Mesothelial cell of epicardium (in vitro differentiated cells): ENCODE measurements around the gene HUS1. TPM values are rescaled to one million over a fixed set of nuclear protein-coding genes. Genes with fewer than 3 reads are reported as not detected.

ENCODE experiments used
- DNase-seq, 2 experiments: peaks; one replicate each; pipeline ENCODE4 v3.0.0; 2021; ENCODE audit warnings: low spot score in 2 of 2; ENCODE audit not compliant: unreplicated experiment in 2 of 2
- H3K27ac Mint-ChIP-seq: 2 replicates; pipeline ENCODE4 v1.8.0; 2021; ENCODE audit warnings: mixed read lengths
- H3K27me3 Mint-ChIP-seq: 2 replicates; pipeline ENCODE4 v1.8.0; 2021; ENCODE audit warnings: low read depth, mixed read lengths
- H3K36me3 Mint-ChIP-seq: 2 replicates; pipeline ENCODE4 v1.8.0; 2021; ENCODE audit warnings: mixed read lengths
- H3K4me1 Mint-ChIP-seq: 2 replicates; pipeline ENCODE4 v1.8.0; 2021; ENCODE audit warnings: mixed read lengths
- H3K4me3 Mint-ChIP-seq: 2 replicates; pipeline ENCODE4 v1.8.0; 2021; ENCODE audit warnings: mild to moderate bottlenecking, moderate library complexity, mixed read lengths
- H3K9me3 Mint-ChIP-seq: 2 replicates; pipeline ENCODE4 v1.8.0; 2021; ENCODE audit warnings: mixed read lengths
- total RNA-seq: library from RNA; stranded (reverse); gene quantifications from 3 replicates; pipeline ENCODE4 v1.2.1, GENCODE V29; 2021
- TF ChIP-seq, protein P1 (sequence below): fragments of 200-600 bp; sonication (generic); IDR thresholded peaks from one replicate; pipeline ENCODE4 v1.5.0; 2021; ENCODE audit warnings: antibody characterized with exemption; ENCODE audit not compliant: unreplicated experiment

The HUS1 gene
- total RNA-seq, 1 donor from 2014 or later = 39.7 TPM

- H3K27ac Mint-ChIP-seq = no peak overlapping the region
- peaks cover 36% of the 10 kb centered on the region for H3K9me3 Mint-ChIP-seq
- H3K4me3 Mint-ChIP-seq = no peak overlapping the region
- no peak for DNase-seq
- TF ChIP-seq, protein P1, sequence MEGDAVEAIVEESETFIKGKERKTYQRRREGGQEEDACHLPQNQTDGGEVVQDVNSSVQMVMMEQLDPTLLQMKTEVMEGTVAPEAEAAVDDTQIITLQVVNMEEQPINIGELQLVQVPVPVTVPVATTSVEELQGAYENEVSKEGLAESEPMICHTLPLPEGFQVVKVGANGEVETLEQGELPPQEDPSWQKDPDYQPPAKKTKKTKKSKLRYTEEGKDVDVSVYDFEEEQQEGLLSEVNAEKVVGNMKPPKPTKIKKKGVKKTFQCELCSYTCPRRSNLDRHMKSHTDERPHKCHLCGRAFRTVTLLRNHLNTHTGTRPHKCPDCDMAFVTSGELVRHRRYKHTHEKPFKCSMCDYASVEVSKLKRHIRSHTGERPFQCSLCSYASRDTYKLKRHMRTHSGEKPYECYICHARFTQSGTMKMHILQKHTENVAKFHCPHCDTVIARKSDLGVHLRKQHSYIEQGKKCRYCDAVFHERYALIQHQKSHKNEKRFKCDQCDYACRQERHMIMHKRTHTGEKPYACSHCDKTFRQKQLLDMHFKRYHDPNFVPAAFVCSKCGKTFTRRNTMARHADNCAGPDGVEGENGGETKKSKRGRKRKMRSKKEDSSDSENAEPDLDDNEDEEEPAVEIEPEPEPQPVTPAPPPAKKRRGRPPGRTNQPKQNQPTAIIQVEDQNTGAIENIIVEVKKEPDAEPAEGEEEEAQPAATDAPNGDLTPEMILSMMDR = no peak
- H3K4me1 Mint-ChIP-seq = peaks cover 5% of the 10 kb centered on the region
- no peaks in the 10 kb centered on the region for H3K36me3 Mint-ChIP-seq
- no peaks in the 10 kb centered on the region for H3K27me3 Mint-ChIP-seq
Observed at GRCh38 chr7:47915616-47915976, 63.8 kb downstream of the HUS1 start.

DNA sequence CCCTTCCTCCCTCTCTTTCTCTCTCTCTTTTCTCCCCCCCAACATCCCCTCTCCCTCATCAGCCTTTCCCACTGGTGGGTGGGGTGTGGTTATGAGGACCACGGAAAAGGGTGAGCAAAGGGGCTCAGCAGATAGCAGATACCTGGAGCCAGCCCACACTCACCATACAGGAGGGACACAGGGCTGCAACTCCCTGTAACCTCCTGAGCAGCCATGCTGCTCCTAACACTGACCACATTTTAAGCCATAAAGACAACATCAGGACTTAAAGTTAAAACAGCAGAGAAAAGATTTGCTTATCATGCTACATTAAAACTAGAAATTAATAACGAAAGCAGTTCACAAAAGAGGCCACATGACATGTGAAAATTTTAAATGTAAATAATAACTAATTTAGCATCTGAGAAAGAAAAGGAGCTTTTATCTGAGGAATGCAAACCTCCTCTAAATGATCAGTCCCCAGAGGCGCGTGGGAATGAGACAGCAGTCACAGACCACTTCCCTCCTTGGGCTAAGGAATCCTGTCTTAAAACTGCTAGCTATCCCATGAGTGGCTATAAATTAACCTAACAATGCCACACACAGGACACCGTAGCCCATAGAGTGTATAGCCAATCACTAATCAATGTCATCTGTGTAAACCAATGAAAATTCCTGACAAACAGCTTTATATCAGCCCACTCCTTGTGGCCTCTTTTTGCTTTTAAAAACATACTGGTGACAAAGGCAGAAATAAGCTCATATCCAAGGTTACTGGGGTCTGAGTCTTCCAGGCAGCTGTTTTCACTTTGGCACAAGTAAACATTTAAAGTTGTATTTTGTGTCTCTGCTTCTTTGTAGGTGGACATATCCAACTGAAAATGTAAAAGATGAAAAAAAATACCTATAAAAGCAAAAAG, 64.4 kb downstream of the HUS1 start:
- Mint-ChIP-seq H3K4me3 (no peak overlapping the region), H3K27me3 (no peaks in the 10 kb centered on the region), H3K27ac (peak overlapping the region; percentile 41), H3K4me1 (peaks cover 5% of the 10 kb centered on the region), H3K9me3 (peaks cover 30% of the 10 kb centered on the region), H3K36me3 (no peaks in the 10 kb centered on the region)
- TF ChIP-seq, protein P1 = no peak
- no peak for DNase-seq

Other genes starting within 250 kb of the HUS1 start
- gene PKD1L1, start 31.1 kb downstream of the HUS1 start, total RNA-seq = 0.18 to 0.38 TPM (median 0.36 TPM) in 3 replicates
- not detected in 3 replicates for gene SUN3, start 49.5 kb upstream of the HUS1 start, total RNA-seq
- not detected in 3 replicates for gene C7orf57, start 55.9 kb upstream of the HUS1 start, total RNA-seq
- 4.3 to 5.0 TPM (median 4.4 TPM) in 3 replicates for gene UPP1, start 109.7 kb upstream of the HUS1 start, total RNA-seq
- 0.24 to 0.29 TPM (median 0.25 TPM) in 3 replicates for gene ABCA13, start 191.8 kb upstream of the HUS1 start, total RNA-seq